Activated naive CD4-positive, alpha-beta T cell treated with anti-CD3 and anti-CD28 coated beads, Interleukin-2, amount 50 U/mL, for 24 hours (primary cell): ENCODE data around the gene PIGS.
A peak's percentile ranks its signal among the peaks of the same experiment; 100 is the strongest.

ENCODE experiments used
- H3K27ac Mint-ChIP-seq: one replicate; pipeline ENCODE4 v1.8.0; 2021; ENCODE audit warnings: mild to moderate bottlenecking, mixed read lengths
- H3K27me3 Mint-ChIP-seq: one replicate; pipeline ENCODE4 v1.8.0; 2021; ENCODE audit warnings: mixed read lengths
- H3K36me3 Mint-ChIP-seq: one replicate; pipeline ENCODE4 v1.8.0; 2021; ENCODE audit warnings: mixed read lengths
- H3K4me1 Mint-ChIP-seq: one replicate; pipeline ENCODE4 v1.8.0; 2021; ENCODE audit warnings: mixed read lengths
- H3K4me3 Mint-ChIP-seq: one replicate; pipeline ENCODE4 v1.8.0; 2021; ENCODE audit warnings: mild to moderate bottlenecking, mixed read lengths
- H3K9me3 Mint-ChIP-seq: one replicate; pipeline ENCODE4 v1.8.0; 2021; ENCODE audit warnings: mixed read lengths

PIGS gene

GRCh38 chr17:28573040-28573380, 1.7 kb upstream of the PIGS start:
- no peaks in the 10 kb centered on the region for H3K27me3 Mint-ChIP-seq
- no peaks in the 10 kb centered on the region for H3K9me3 Mint-ChIP-seq
- H3K36me3 Mint-ChIP-seq = peaks cover 2% of the 10 kb centered on the region
- H3K4me3 Mint-ChIP-seq = no peak overlapping the region
- H3K27ac Mint-ChIP-seq = peak overlapping the region; percentile 10
- H3K4me1 Mint-ChIP-seq = peaks cover 66% of the 10 kb centered on the region

- Mint-ChIP-seq H3K4me1 (peaks cover 71% of the 10 kb centered on the region), H3K4me3 (peak overlapping the region; percentile 94), H3K27me3 (no peaks in the 10 kb centered on the region), H3K9me3 (no peaks in the 10 kb centered on the region), H3K27ac (peak overlapping the region; percentile 87), H3K36me3 (peaks cover 4% of the 10 kb centered on the region)
These were observed 1.1 kb upstream of the PIGS start for GRCh38 chr17:28572259-28573039.

- H3K4me1 Mint-ChIP-seq = peaks cover 63% of the 10 kb centered on the region
These were observed 486 bp downstream of the PIGS start for GRCh38 chr17:28570716-28571360.

GRCh38 chr17:28569446-28569845, 1.9 kb downstream of the PIGS start:
- H3K27ac Mint-ChIP-seq = peak overlapping the region; percentile 56
- H3K36me3 Mint-ChIP-seq = peaks cover 6% of the 10 kb centered on the region
- no peaks in the 10 kb centered on the region for H3K27me3 Mint-ChIP-seq
- H3K4me1 Mint-ChIP-seq = peaks cover 65% of the 10 kb centered on the region
- H3K4me3 Mint-ChIP-seq = peak overlapping the region; percentile 69
- H3K9me3 Mint-ChIP-seq = no peaks in the 10 kb centered on the region

More at GRCh38 chr17:28570716-28571360, 486 bp downstream of the PIGS start:
- peak overlapping the region; percentile 97 for H3K27ac Mint-ChIP-seq
- H3K27me3 Mint-ChIP-seq = no peaks in the 10 kb centered on the region
- peak overlapping the region; percentile 94 for H3K4me3 Mint-ChIP-seq
- H3K36me3 Mint-ChIP-seq = peaks cover 6% of the 10 kb centered on the region
- no peaks in the 10 kb centered on the region for H3K9me3 Mint-ChIP-seq

- peak overlapping the region; percentile 84 for H3K27ac Mint-ChIP-seq
- H3K27me3 Mint-ChIP-seq = no peaks in the 10 kb centered on the region
- no peaks in the 10 kb centered on the region for H3K9me3 Mint-ChIP-seq
- peaks cover 6% of the 10 kb centered on the region for H3K36me3 Mint-ChIP-seq
- H3K4me1 Mint-ChIP-seq = peaks cover 53% of the 10 kb centered on the region
- peak overlapping the region; percentile 27 for H3K4me3 Mint-ChIP-seq
These were observed 3.7 kb downstream of the PIGS start for GRCh38 chr17:28567604-28568003.

- Mint-ChIP-seq H3K36me3 (peaks cover 16% of the 10 kb centered on the region), H3K4me1 (peaks cover 25% of the 10 kb centered on the region), H3K4me3 (no peak overlapping the region), H3K27me3 (no peaks in the 10 kb centered on the region), H3K27ac (no peak overlapping the region), H3K9me3 (no peaks in the 10 kb centered on the region)
These were observed 7.8 kb downstream of the PIGS start for GRCh38 chr17:28563475-28563874.

- peaks cover 23% of the 10 kb centered on the region for H3K36me3 Mint-ChIP-seq
- H3K4me1 Mint-ChIP-seq = peaks cover 26% of the 10 kb centered on the region
- no peak overlapping the region for H3K4me3 Mint-ChIP-seq
- no peak overlapping the region for H3K27ac Mint-ChIP-seq
- no peaks in the 10 kb centered on the region for H3K27me3 Mint-ChIP-seq
- no peaks in the 10 kb centered on the region for H3K9me3 Mint-ChIP-seq
These were observed 16.3 kb downstream of the PIGS start for GRCh38 chr17:28555022-28555421.

GRCh38 chr17:28554565-28554964, 16.8 kb downstream of the PIGS start:
- H3K27ac Mint-ChIP-seq = no peak overlapping the region
- H3K36me3 Mint-ChIP-seq = peaks cover 20% of the 10 kb centered on the region
- no peaks in the 10 kb centered on the region for H3K9me3 Mint-ChIP-seq
- H3K27me3 Mint-ChIP-seq = no peaks in the 10 kb centered on the region
- H3K4me3 Mint-ChIP-seq = no peak overlapping the region
- H3K4me1 Mint-ChIP-seq = peaks cover 30% of the 10 kb centered on the region

- Mint-ChIP-seq H3K4me1 (peaks cover 45% of the 10 kb centered on the region), H3K36me3 (peaks cover 14% of the 10 kb centered on the region), H3K9me3 (no peaks in the 10 kb centered on the region), H3K27me3 (no peaks in the 10 kb centered on the region), H3K4me3 (peak overlapping the region; percentile 93), H3K27ac (peak overlapping the region; percentile 79)
These were observed 18.3 kb downstream of the PIGS start for GRCh38 chr17:28553000-28553505.

- Mint-ChIP-seq H3K4me1 (peaks cover 51% of the 10 kb centered on the region), H3K36me3 (peaks cover 13% of the 10 kb centered on the region), H3K4me3 (peak within 1 kb of the TSS; percentile 93), H3K27ac (peak within 1 kb of the TSS; percentile 85), H3K9me3 (no peaks in the 10 kb centered on the region), H3K27me3 (no peaks in the 10 kb centered on the region)
These were observed 18.9 kb downstream of the PIGS start, which contains the start of gene UNC119 for GRCh38 chr17:28552176-28552999. Gene UNC119 (minus strand): TSS chr17:28552624. CDS start chr17:28552557, 67 bp downstream.

GRCh38 chr17:28551421-28552175, 19.7 kb downstream of the PIGS start:
- Mint-ChIP-seq H3K27ac (peak overlapping the region; percentile 85), H3K4me1 (peaks cover 52% of the 10 kb centered on the region)

GRCh38 chr17:28550858-28551257, 20.5 kb downstream of the PIGS start:
- H3K9me3 Mint-ChIP-seq = no peaks in the 10 kb centered on the region
- H3K36me3 Mint-ChIP-seq = peaks cover 10% of the 10 kb centered on the region
- peaks cover 52% of the 10 kb centered on the region for H3K4me1 Mint-ChIP-seq
- H3K27ac Mint-ChIP-seq = peak overlapping the region; percentile 85
- H3K4me3 Mint-ChIP-seq = peak overlapping the region; percentile 93
- H3K27me3 Mint-ChIP-seq = no peaks in the 10 kb centered on the region

More at GRCh38 chr17:28551421-28552175, 19.7 kb downstream of the PIGS start:
- H3K4me3 Mint-ChIP-seq = peak overlapping the region; percentile 93
- no peaks in the 10 kb centered on the region for H3K9me3 Mint-ChIP-seq
- H3K36me3 Mint-ChIP-seq = peaks cover 10% of the 10 kb centered on the region
- no peaks in the 10 kb centered on the region for H3K27me3 Mint-ChIP-seq

GRCh38 chr17:28549236-28550132, 21.8 kb downstream of the PIGS start:
- Mint-ChIP-seq H3K9me3 (no peaks in the 10 kb centered on the region), H3K4me1 (peaks cover 52% of the 10 kb centered on the region), H3K27me3 (no peaks in the 10 kb centered on the region), H3K27ac (peak overlapping the region; percentile 88), H3K4me3 (peak overlapping the region; percentile 55), H3K36me3 (peaks cover 7% of the 10 kb centered on the region)
